A204.1 (cell line): Measurements from ENCODE around the gene SPRY1.

Source experiments
- FAIRE-seq: peaks from 2 replicates; lab custom pipeline; 2012; peaks lifted over from hg19 to GRCh38; lab: Jason Lieb, UNC

Gene SPRY1

GRCh38 chr4:123444290-123444731 lies 47.7 kb downstream of the SPRY1 start:
- FAIRE-seq: no peak

GRCh38 chr4:123446865-123447474 lies 50.4 kb downstream of the SPRY1 start:
- no peak for FAIRE-seq

GRCh38 chr4:123449362-123449761 lies 52.8 kb downstream of the SPRY1 start:
- no peak for FAIRE-seq

GRCh38 chr4:123449780-123450179 lies 53.2 kb downstream of the SPRY1 start:
- no peak for FAIRE-seq

- no peak for FAIRE-seq
These were observed 53.8 kb downstream of the SPRY1 start for GRCh38 chr4:123450393-123450792.

- FAIRE-seq: no peak
These were observed 56.0 kb downstream of the SPRY1 start for GRCh38 chr4:123452616-123453015.

GRCh38 chr4:123453061-123453680 lies 56.6 kb downstream of the SPRY1 start:
- no peak for FAIRE-seq
